GM12878 (cell line): ENCODE data around the gene CANT1. TPM values are rescaled to one million over a fixed set of nuclear protein-coding genes. Genes with fewer than 3 reads are reported as not detected.

Experiments used
- ATF7 ChIP-seq: fragments of 450-650 bp; IDR thresholded peaks from 2 replicates; pipeline ENCODE4 v1.6.1; 2016; ENCODE audit warnings: low read depth, mild to moderate bottlenecking
- BACH1 ChIP-seq: fragments of 450-650 bp; IDR thresholded peaks from 2 replicates; pipeline ENCODE4 v1.6.1; 2017; ENCODE audit warnings: mild to moderate bottlenecking, borderline replicate concordance
- BHLHE40 ChIP-seq, 2 experiments: fragments of 450-650 bp in 1 of 2; IDR thresholded peaks; 2 replicates each; pipeline ENCODE4 v1.6.1; 2011 to 2017; ENCODE audit warnings: low read depth in 2 of 2, borderline replicate concordance in 1 of 2, improper control_type of control experiment in 1 of 2, low read length in 1 of 2, mild to moderate bottlenecking in 1 of 2
- CEBPZ ChIP-seq: fragments of 150-350 bp; IDR thresholded peaks from 2 replicates; pipeline ENCODE4 v1.6.1; 2016; ENCODE audit warnings: low read depth, low read length
- CHD1 ChIP-seq: IDR thresholded peaks from 2 replicates; pipeline ENCODE4 v1.6.1; 2012; ENCODE audit warnings: low read depth, low read length, improper control_type of control experiment
- CUX1 ChIP-seq: IDR thresholded peaks from 2 replicates; pipeline ENCODE4 v1.6.1; 2012; ENCODE audit warnings: improper control_type of control experiment, low read depth, low read length; ENCODE audit not compliant: insufficient replicate concordance
- ETV6 ChIP-seq, 2 experiments: fragments of 450-650 bp in 1 of 2; IDR thresholded peaks in 1 of 2; conservative IDR thresholded peaks in 1 of 2; 2 replicates each; pipeline ENCODE4 v1.6.1; 2014; ENCODE audit warnings: antibody characterized with exemption in 1 of 2, borderline replicate concordance in 1 of 2, low read depth in 1 of 2, mild to moderate bottlenecking in 1 of 2, moderate library complexity in 1 of 2
- HDAC2 ChIP-seq: fragments of 200-600 bp; sonication (generic); IDR thresholded peaks from 2 replicates; pipeline ENCODE4 v1.6.1; 2017
- HDAC6 ChIP-seq: fragments of 200-600 bp; sonication (generic); IDR thresholded peaks from one replicate; pipeline ENCODE4 v1.8.0; 2017; ENCODE audit warnings: antibody characterized with exemption; ENCODE audit not compliant: unreplicated experiment
- KDM1A ChIP-seq: fragments of 200-600 bp; sonication (generic); IDR thresholded peaks from 2 replicates; pipeline ENCODE4 v1.6.1; 2016; ENCODE audit warnings: borderline replicate concordance
- PAX8 ChIP-seq: fragments of 450-650 bp; IDR thresholded peaks from 2 replicates; pipeline ENCODE4 v1.6.1; 2017; ENCODE audit warnings: mild to moderate bottlenecking, moderate library complexity
- PKNOX1 ChIP-seq: fragments of 450-650 bp; IDR thresholded peaks from 2 replicates; pipeline ENCODE4 v1.6.1; 2016; ENCODE audit warnings: mild to moderate bottlenecking
- RAD51 ChIP-seq: fragments of 450-650 bp; IDR thresholded peaks from 2 replicates; pipeline ENCODE4 v1.6.1; 2016; ENCODE audit warnings: moderate library complexity, mild to moderate bottlenecking, inconsistent platforms
- RB1 ChIP-seq: fragments of 450-650 bp; formaldehyde crosslinking; IDR thresholded peaks from 2 replicates; pipeline ENCODE4 v1.6.1; 2017; ENCODE audit warnings: mild to moderate bottlenecking, borderline replicate concordance
- SMC3 ChIP-seq: IDR thresholded peaks from 2 replicates; pipeline ENCODE4 v1.6.1; 2011; ENCODE audit warnings: low read length, improper control_type of control experiment, borderline replicate concordance
- TAF1 ChIP-seq: IDR thresholded peaks from 2 replicates; pipeline ENCODE4 v1.6.1; 2011; ENCODE audit warnings: mild to moderate bottlenecking, low read depth, low read length, borderline replicate concordance
- ZBED1 ChIP-seq: IDR thresholded peaks from 2 replicates; pipeline ENCODE4 v1.6.1; 2016; ENCODE audit warnings: borderline replicate concordance
- ZNF207 ChIP-seq: fragments of 450-650 bp; IDR thresholded peaks from 2 replicates; pipeline ENCODE4 v1.6.1; 2014; ENCODE audit warnings: antibody characterized with exemption, mild to moderate bottlenecking, borderline replicate concordance
- ZNF274 ChIP-seq: IDR thresholded peaks from one replicate; pipeline ENCODE4 v1.8.0; 2011; ENCODE audit not compliant: insufficient read length, insufficient read depth
- polyA plus RNA-seq, 11 experiments: library from polyadenylated mRNA; depleted of rRNA in 4 of 11; unstranded in 6 of 11; stranded (reverse) in 5 of 11; fragments of >200 nt; fragmentation: Nextera tagmentation in 4 of 11; fragmentation: Illumina TruSeq in 1 of 11; extraction: Ambion mirVana in 4 of 11; extraction: Trizol in 1 of 11; gene quantifications; 1 replicate in 1 of 11; 2 replicates in 10 of 11; pipeline versions ENCODE4 v1.2.1 to v1.2.3, GENCODE V29; 2011 to 2016; ENCODE audit warnings: inconsistent platforms in 2 of 11, missing spikeins in 2 of 11, low read depth in 1 of 11
- total RNA-seq, 4 experiments: library from RNA; depleted of rRNA in 3 of 4; stranded (reverse); fragments of >200 nt in 3 of 4; fragmentation: Illumina TruSeq in 1 of 4; extraction: Trizol in 1 of 4; gene quantifications; 2 replicates each; pipeline versions ENCODE4 v1.2.1 to v1.2.3, GENCODE V29; 2013 to 2021

The CANT1 gene
- total and polyA plus RNA-seq, 10 of the 15 experiments (the other 5 are each of a cell fraction or from before 2014, with no cell fraction given) = 2.2 to 59.2 (median 20.2) TPM

GRCh38 chr17:79009397-79010303 lies at the start of gene CANT1 (continued):
- TF ChIP-seq TAF1 = 0 out of 2 replicates have a peak, but pooled peaks have one; percentile 59
- TF ChIP-seq HDAC2 = no peak
- no peak for TF ChIP-seq CUX1
- TF ChIP-seq RAD51 = no peak
- TF ChIP-seq ZNF207 = no peak; the same call in 1 of the 2 replicates
- TF ChIP-seq ZNF274 = no peak
- TF ChIP-seq HDAC6 = no peak
- TF ChIP-seq BHLHE40 (IDR thresholded peaks at IDR 0.05; ENCODE audit: borderline replicate concordance in 1 of 2, low read depth in 2 of 2, low read length in 1 of 2) = peak; percentile 25 to 37; a peak in 1 of 4 replicates
- no peak for TF ChIP-seq KDM1A
- no peak for TF ChIP-seq ZBED1
- peak; percentile 60; the same call in 1 of the 2 replicates for TF ChIP-seq BACH1
- no peak for TF ChIP-seq PAX8
- TF ChIP-seq ETV6 (conservative IDR thresholded peaks at IDR 0.05 in 1 of 2, IDR thresholded peaks at IDR 0.05 in 1 of 2; ENCODE audit: borderline replicate concordance in 1 of 2, low read depth in 1 of 2) = no peak
- TF ChIP-seq SMC3 = no peak
- TF ChIP-seq PKNOX1 = no peak
- TF ChIP-seq CEBPZ = no peak
- no peak for TF ChIP-seq CHD1
- no peak for TF ChIP-seq RB1
- no peak for TF ChIP-seq ATF7
